ENCODE results near the gene NAGLU. TPM values are rescaled to one million over a fixed set of nuclear protein-coding genes. Genes with fewer than 3 reads are reported as not detected.
A peak's percentile ranks its signal among the peaks of the same experiment; 100 is the strongest.
"Not testable (repeated sequence)": the region's sequence is repeated elsewhere in the genome, so short reads cannot be mapped to it uniquely, and the experiment has no call there.

The NAGLU gene
- total RNA-seq, 1 donor from 2014 or later = 51.1 TPM

GRCh38 chr17:42521666-42522262 lies 14.3 kb upstream of the NAGLU start:
- DNase-seq (ENCODE audit: low spot score) = no peak

GRCh38 chr17:42522263-42522790 lies 13.7 kb upstream of the NAGLU start:
- no peak for DNase-seq (ENCODE audit: low spot score)

GRCh38 chr17:42522798-42523278 lies 13.2 kb upstream of the NAGLU start:
- DNase-seq (ENCODE audit: low spot score) = no peak

- DNase-seq (ENCODE audit: low spot score) = no peak
Measured at GRCh38 chr17:42525221-42525620, 10.8 kb upstream of the NAGLU start.

GRCh38 chr17:42526031-42526444 lies 10.0 kb upstream of the NAGLU start:
- DNase-seq (ENCODE audit: low spot score) = no peak

GRCh38 chr17:42527932-42528331 lies 8.1 kb upstream of the NAGLU start:
- DNase-seq (ENCODE audit: low spot score) = no peak

GRCh38 chr17:42529061-42529460 lies 7.0 kb upstream of the NAGLU start:
- no peak for DNase-seq (ENCODE audit: low spot score)

- DNase-seq (ENCODE audit: low spot score) = no peak
Measured at GRCh38 chr17:42530952-42531454, 5.0 kb upstream of the NAGLU start.

GRCh38 chr17:42531455-42532354 lies 4.3 kb upstream of the NAGLU start:
- peak; percentile 61 for DNase-seq (ENCODE audit: low spot score)

GRCh38 chr17:42535155-42536047 lies 640 bp upstream of the NAGLU start:
- DNase-seq (ENCODE audit: low spot score) = no peak

- peak; percentile 82 for DNase-seq (ENCODE audit: low spot score)
Measured at GRCh38 chr17:42536372-42537155, 523 bp downstream of the NAGLU start.

- DNase-seq (ENCODE audit: low spot score) = no peak
Measured at GRCh38 chr17:42537156-42537805, 1.2 kb downstream of the NAGLU start.

GRCh38 chr17:42537826-42538451 lies 1.9 kb downstream of the NAGLU start:
- no peak for DNase-seq (ENCODE audit: low spot score)

GRCh38 chr17:42538482-42538881 lies 2.4 kb downstream of the NAGLU start:
- DNase-seq (ENCODE audit: low spot score) = no peak

- not testable (repeated sequence) for DNase-seq (ENCODE audit: low spot score)
Measured at GRCh38 chr17:42540558-42540957, 4.5 kb downstream of the NAGLU start.

GRCh38 chr17:42541041-42541833 lies 5.2 kb downstream of the NAGLU start:
- no peak for DNase-seq (ENCODE audit: low spot score)

- DNase-seq (ENCODE audit: low spot score) = no peak
Measured at GRCh38 chr17:42543190-42544079, 7.4 kb downstream of the NAGLU start.

GRCh38 chr17:42544874-42545283 lies 8.8 kb downstream of the NAGLU start:
- DNase-seq (ENCODE audit: low spot score) = no peak

Measured in mucosa of gallbladder (tissue), 1 donor.